ENCODE measurements around the gene PCDHA5.

The PCDHA5 gene

DNA sequence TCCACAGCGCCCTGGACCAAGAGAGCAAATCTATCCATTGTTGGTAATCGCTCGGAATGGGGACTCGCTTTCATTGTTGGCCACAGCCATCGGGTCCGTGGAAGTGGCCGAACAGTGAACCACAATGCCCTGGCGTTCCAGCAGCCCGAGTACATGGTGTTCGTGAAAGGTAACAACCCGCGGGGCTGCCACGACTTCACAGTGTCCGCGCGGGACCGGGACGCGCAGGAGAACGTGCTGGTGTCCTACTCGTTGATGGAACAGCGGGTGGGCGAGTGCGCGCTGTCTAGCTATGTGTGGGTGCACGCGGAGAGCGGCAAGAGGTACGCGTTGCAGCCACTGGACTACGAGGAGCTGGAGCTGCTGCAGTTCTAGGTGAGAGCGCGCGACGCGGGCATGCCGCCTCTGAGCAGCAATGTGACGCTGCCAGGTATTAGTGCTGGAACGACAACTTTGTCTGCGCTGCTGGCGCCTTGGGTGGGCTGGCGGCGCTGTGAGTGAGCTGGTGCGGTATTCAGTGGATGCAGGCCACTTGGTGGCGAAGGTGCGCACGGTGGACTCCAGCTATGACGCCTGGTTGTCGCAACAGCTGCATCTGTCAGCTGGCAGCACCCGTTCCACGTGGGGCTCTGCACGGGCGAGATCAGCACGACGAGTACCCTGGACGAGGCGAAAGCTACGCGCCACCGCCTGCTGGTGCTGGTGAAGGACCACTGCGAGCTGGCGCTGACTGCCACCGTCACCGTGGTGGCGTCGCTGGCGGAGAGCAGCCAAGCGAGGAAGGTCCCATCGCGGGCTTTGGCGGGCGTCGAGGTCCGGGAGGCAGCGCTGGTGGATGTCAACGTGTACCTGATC, 41.3 kb downstream of the PCDHA5 start:
- no peak for DNase-seq (ENCODE audit: low spot score)

DNA sequence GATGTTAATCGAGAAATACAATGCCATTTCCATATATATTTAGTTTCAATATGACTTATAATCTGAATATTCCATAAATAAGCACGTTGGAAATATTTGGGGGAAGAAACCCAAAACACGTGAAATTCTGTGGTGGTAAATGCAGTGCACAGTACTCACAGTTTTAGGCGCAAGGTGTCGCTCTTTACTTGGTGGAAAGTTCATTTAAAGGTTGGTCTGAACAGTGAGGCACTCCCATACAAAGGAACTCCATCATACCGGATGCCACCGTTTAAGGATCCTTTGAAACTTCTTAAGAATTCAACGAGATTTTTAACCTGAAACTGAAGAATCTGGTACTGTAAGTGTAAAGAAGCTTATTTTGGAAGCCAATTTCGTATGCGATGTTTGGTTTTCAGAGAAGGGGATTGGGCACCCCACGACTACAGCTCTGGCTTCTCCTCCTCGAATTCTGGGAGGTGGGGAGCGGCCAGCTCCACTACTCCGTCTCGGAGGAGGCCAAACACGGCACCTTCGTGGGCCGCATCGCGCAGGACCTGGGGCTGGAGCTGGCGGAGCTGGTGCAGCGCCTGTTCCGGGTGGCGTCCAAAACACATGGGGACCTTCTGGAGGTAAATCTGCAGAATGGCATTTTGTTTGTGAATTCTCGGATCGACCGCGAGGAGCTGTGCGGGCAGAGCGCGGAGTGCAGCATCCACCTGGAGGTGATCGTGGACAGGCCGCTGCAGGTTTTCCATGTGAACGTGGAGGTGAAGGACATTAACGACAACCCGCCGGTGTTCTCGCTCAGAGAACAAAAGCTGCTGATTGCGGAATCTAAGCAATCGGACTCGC, 47.5 kb downstream of the PCDHA5 start, which contains the start of gene PCDHA11:
Gene PCDHA11 (plus strand): TSS at position 237 of the 834 bp plus-strand sequence. CDS start 147 bp downstream, at position 384.
- peak; percentile 83 for DNase-seq (ENCODE audit: low spot score)

DNA sequence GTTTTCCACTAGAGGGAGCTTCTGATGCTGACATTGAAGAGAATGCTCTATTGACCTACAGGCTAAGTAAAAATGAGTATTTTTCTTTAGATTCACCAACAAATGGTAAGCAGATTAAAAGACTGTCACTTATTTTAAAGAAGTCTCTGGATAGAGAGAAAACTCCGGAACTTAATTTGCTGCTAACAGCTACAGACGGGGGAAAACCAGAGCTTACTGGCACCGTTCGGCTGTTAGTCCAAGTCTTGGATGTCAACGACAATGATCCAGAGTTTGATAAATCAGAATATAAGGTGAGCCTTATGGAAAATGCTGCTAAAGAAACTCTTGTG, 48.1 kb downstream of the PCDHA5 start:
- DNase-seq (ENCODE audit: low spot score): no peak

DNA sequence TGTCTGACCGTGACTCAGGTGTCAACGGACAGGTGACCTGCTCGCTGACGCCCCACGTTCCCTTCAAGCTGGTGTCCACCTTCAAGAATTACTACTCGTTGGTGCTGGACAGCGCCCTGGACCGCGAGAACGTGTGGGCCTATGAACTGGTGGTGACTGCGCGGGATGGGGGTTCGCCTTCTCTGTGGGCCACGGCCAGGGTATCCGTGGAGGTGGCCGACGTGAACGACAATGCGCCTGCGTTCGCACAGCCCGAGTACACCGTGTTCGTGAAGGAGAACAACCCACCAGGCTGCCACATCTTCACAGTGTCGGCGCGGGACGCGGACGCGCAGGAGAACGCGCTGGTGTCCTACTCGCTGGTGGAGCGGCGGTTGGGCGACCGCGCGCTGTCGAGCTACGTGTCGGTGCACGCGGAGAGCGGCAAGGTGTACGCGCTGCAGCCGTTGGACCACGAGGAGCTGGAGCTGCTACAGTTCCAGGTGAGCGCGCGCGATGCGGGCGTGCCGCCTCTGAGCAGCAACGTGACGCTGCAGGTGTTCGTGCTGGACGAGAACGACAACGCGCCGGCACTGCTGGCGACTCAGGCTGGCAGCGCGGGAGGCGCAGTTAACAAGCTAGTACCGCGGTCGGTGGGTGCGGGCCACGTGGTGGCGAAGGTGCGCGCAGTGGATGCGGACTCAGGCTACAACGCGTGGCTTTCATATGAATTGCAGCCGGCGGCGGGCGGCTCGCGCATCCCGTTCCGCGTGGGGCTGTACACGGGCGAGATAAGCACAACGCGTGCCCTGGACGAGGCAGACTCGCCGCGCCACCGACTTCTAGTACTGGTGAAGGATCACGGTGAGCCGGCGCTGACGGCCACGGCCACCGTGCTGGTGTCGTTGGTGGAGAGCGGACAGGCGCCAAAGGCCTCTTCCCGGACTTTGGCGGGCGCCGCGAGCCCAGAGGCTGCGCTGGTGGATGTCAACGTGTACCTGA, 49.1 kb downstream of the PCDHA5 start:
- DNase-seq (ENCODE audit: low spot score): no peak

Measured in HuH-7 (cell line).